H1 (cell line): ENCODE data around the gene FZD8. TPM values are rescaled to one million over a fixed set of nuclear protein-coding genes. Genes with fewer than 3 reads are reported as not detected.

Experiments
- ASH2L ChIP-seq: fragments of 200-600, 300-600 bp; sonication (generic); IDR thresholded peaks from one replicate; pipeline ENCODE4 v1.7.1; 2017; ENCODE audit warnings: low read length
- CTBP2 ChIP-seq: IDR thresholded peaks from 2 replicates; pipeline ENCODE4 v1.7.0; 2011; ENCODE audit warnings: borderline replicate concordance, mild to moderate bottlenecking, moderate library complexity, mixed read lengths, low read length; ENCODE audit not compliant: insufficient read depth, insufficient read length
- KDM4A ChIP-seq: IDR thresholded peaks from one replicate; pipeline ENCODE4 v1.7.1; 2012; ENCODE audit warnings: low read depth, mild to moderate bottlenecking, moderate library complexity, low read length, inconsistent platforms; ENCODE audit not compliant: severe bottlenecking
- MAFK ChIP-seq: IDR thresholded peaks from 2 replicates; pipeline ENCODE4 v1.6.1; 2012; ENCODE audit warnings: low read depth, mild to moderate bottlenecking, improper control_type of control experiment, low read length
- PHF8 ChIP-seq: fragments of 200-600 bp; sonication (generic); conservative IDR thresholded peaks from 2 replicates; pipeline ENCODE4 v1.7.1; 2012; ENCODE audit warnings: low read depth, mild to moderate bottlenecking, inconsistent platforms, low read length, moderate library complexity
- RBBP5 ChIP-seq: IDR thresholded peaks from 2 replicates; pipeline ENCODE4 v1.7.1; 2012; ENCODE audit warnings: low read depth, mild to moderate bottlenecking, inconsistent platforms, low read length, moderate library complexity, borderline replicate concordance
- SP1 ChIP-seq: IDR thresholded peaks from 2 replicates; pipeline ENCODE4 v1.6.1; 2011; ENCODE audit warnings: low read depth, low read length
- TEAD4 ChIP-seq: IDR thresholded peaks from 2 replicates; pipeline ENCODE4 v1.6.1; 2012; ENCODE audit warnings: low read depth, low read length, inconsistent platforms, mixed read lengths
- polyA plus RNA-seq, 7 experiments: library from polyadenylated mRNA; depleted of rRNA in 3 of 7; stranded (reverse) in 5 of 7; unstranded in 2 of 7; fragments of >200 nt in 5 of 7; fragments of 200-250 nt in 2 of 7; gene quantifications; 1 replicate in 5 of 7; 2 replicates in 1 of 7; 4 replicates in 1 of 7; pipeline versions ENCODE4 v1.2.1 to v1.2.3, GENCODE V29; 2011 to 2013; ENCODE audit warnings: missing spikeins in 2 of 7, mixed read lengths in 2 of 7
- total RNA-seq: library from RNA; stranded (reverse); fragmentation: NEBNext Ultra II Directional; extraction: Animal tissue kit (Norgen Biotek cat#: 25700); gene quantifications from 2 replicates; pipeline ENCODE4 v1.2.1, GENCODE V29; 2021

Gene FZD8
- total and polyA plus RNA-seq, 2 of the 8 experiments (the other 6 are each of a cell fraction or from before 2014, with no cell fraction given), result 4.8 to 7.1 TPM

GRCh38 chr10:35643151-35644049, 1.3 kb upstream of the FZD8 start (continued):
- peak; percentile 61; the same call in 1 of the 2 replicates for TF ChIP-seq RBBP5
- 0 out of 2 replicates have a peak, but pooled peaks have one; percentile 58 for TF ChIP-seq SP1
- peak; percentile 90 for TF ChIP-seq ASH2L
- peak; percentile 96 for TF ChIP-seq CTBP2
- peak; percentile 41; the same call in 1 of the 2 replicates for TF ChIP-seq MAFK
- peak; percentile 9 for TF ChIP-seq KDM4A
- no peak for TF ChIP-seq TEAD4
- peak; percentile 6; the same call in 1 of the 2 replicates for TF ChIP-seq PHF8
